Neural cell (in vitro differentiated cells): ENCODE results near the gene IL6R. TPM values are rescaled to one million over a fixed set of nuclear protein-coding genes. Genes with fewer than 3 reads are reported as not detected.

ENCODE experiments used
- H2AFZ ChIP-seq: fragments of 200-600, 300-800 bp; sonication (generic), shearing (Covaris generic); 2 replicates; pipeline ENCODE4 v1.6.0; 2014; ENCODE audit warnings: low read depth, mild to moderate bottlenecking, antibody characterized with exemption, low read length, moderate library complexity
- H3F3A ChIP-seq: fragments of 200-600 bp; shearing (Covaris generic); 2 replicates; pipeline ENCODE4 v1.6.1; 2016; ENCODE audit warnings: mild to moderate bottlenecking, moderate library complexity, mixed read lengths, antibody characterized with exemption, low read length; ENCODE audit not compliant: insufficient read depth, poor library complexity, severe bottlenecking
- H3K27ac ChIP-seq: fragments of 200-600, 300-800 bp; sonication (generic), shearing (Covaris generic); 2 replicates; pipeline ENCODE4 v1.5.1; 2014; ENCODE audit warnings: mild to moderate bottlenecking, low read length, moderate library complexity
- H3K27me3 ChIP-seq: fragments of 300-800, 200-600 bp; sonication (generic), shearing (Covaris generic); 2 replicates; pipeline ENCODE4 v1.6.0; 2014; ENCODE audit warnings: mild to moderate bottlenecking, low read depth, low read length, moderate library complexity; ENCODE audit not compliant: insufficient read depth
- H3K36me3 ChIP-seq: fragments of 300-800, 200-600 bp; sonication (generic), shearing (Covaris generic); 2 replicates; pipeline ENCODE4 v1.5.1; 2014; ENCODE audit warnings: mild to moderate bottlenecking, antibody characterized with exemption, low read length, moderate library complexity; ENCODE audit not compliant: insufficient read depth
- H3K4me2 ChIP-seq: fragments of 300-800, 200-600 bp; sonication (generic), shearing (Covaris generic); 2 replicates; pipeline ENCODE4 v1.6.0; 2014; ENCODE audit warnings: mild to moderate bottlenecking, low read length
- H3K4me3 ChIP-seq: fragments of 300-800, 200-600 bp; sonication (generic), shearing (Covaris generic); 2 replicates; pipeline ENCODE4 v1.5.1; 2014; ENCODE audit warnings: mild to moderate bottlenecking, low read length, moderate library complexity
- H3K79me2 ChIP-seq: fragments of 200-600 bp; shearing (Covaris generic); replicated peaks from 2 replicates; pipeline ENCODE4 v1.6.0; 2014; ENCODE audit warnings: mild to moderate bottlenecking, low read length, moderate library complexity; ENCODE audit not compliant: insufficient read depth
- H3K9ac ChIP-seq: fragments of 300-800, 200-600 bp; sonication (generic), shearing (Covaris generic); 2 replicates; pipeline ENCODE4 v1.6.1; 2016; ENCODE audit warnings: mild to moderate bottlenecking, low read length, mixed read lengths
- H3K9me2 ChIP-seq: fragments of 200-600 bp; shearing (Covaris generic); 2 replicates; pipeline ENCODE4 v1.6.1; 2016; ENCODE audit warnings: mild to moderate bottlenecking, low read length, mixed read lengths; ENCODE audit not compliant: insufficient read depth
- H3K9me3 ChIP-seq: fragments of 200-600, 300-800 bp; sonication (generic), shearing (Covaris generic); 2 replicates; pipeline ENCODE4 v1.6.1; 2016; ENCODE audit warnings: mild to moderate bottlenecking, mixed run types, low read length, moderate library complexity, mixed read lengths
- H4K20me1 ChIP-seq: fragments of 200-600 bp; shearing (Covaris generic); 2 replicates; pipeline ENCODE4 v1.6.1; 2016; ENCODE audit warnings: mild to moderate bottlenecking, mixed run types; ENCODE audit not compliant: insufficient read depth
- CTCF ChIP-seq: fragments of 450-650 bp; IDR thresholded peaks from 2 replicates; pipeline ENCODE4 v1.5.1; 2014; ENCODE audit warnings: antibody characterized with exemption, mild to moderate bottlenecking, moderate library complexity; ENCODE audit not compliant: poor library complexity, severe bottlenecking
- EP300 ChIP-seq: fragments of 450-650 bp; conservative IDR thresholded peaks from 2 replicates; pipeline ENCODE4 v1.6.1; 2014; ENCODE audit warnings: antibody characterized with exemption, mild to moderate bottlenecking, moderate library complexity; ENCODE audit not compliant: poor library complexity, severe bottlenecking
- EZH2 ChIP-seq: fragments of 200-600, 300-800 bp; shearing (Covaris generic), sonication (generic); IDR thresholded peaks from 2 replicates; pipeline ENCODE4 v1.6.1; 2014; ENCODE audit warnings: antibody characterized with exemption, low read length, borderline replicate concordance, mild to moderate bottlenecking; ENCODE audit not compliant: insufficient read depth, poor library complexity, severe bottlenecking
- MXI1 ChIP-seq: fragments of 450-650 bp; conservative IDR thresholded peaks from 2 replicates; pipeline ENCODE4 v1.6.1; 2014; ENCODE audit warnings: antibody characterized with exemption, mild to moderate bottlenecking; ENCODE audit not compliant: poor library complexity, severe bottlenecking
- POLR2AphosphoS5 ChIP-seq: IDR thresholded peaks from 2 replicates; pipeline ENCODE4 v1.6.1; 2012
- RAD21 ChIP-seq: fragments of 450-650 bp; conservative IDR thresholded peaks from 2 replicates; pipeline ENCODE4 v1.6.1; 2014; ENCODE audit warnings: antibody characterized with exemption, mild to moderate bottlenecking, moderate library complexity
- REST ChIP-seq: IDR thresholded peaks from 2 replicates; pipeline ENCODE4 v1.6.1; 2012; ENCODE audit warnings: borderline replicate concordance
- SMC3 ChIP-seq: fragments of 450-650 bp; conservative IDR thresholded peaks from 2 replicates; pipeline ENCODE4 v1.6.1; 2014; ENCODE audit warnings: antibody characterized with exemption, mild to moderate bottlenecking, moderate library complexity; ENCODE audit not compliant: poor library complexity
- TAF1 ChIP-seq: IDR thresholded peaks from 2 replicates; pipeline ENCODE4 v1.6.1; 2012; ENCODE audit warnings: low read depth
- polyA plus RNA-seq: library from polyadenylated mRNA; depleted of rRNA; stranded (reverse); fragments of >200 nt; gene quantifications from 2 replicates; pipeline ENCODE4 v1.2.3, GENCODE V29; 2014

IL6R gene
- polyA plus RNA-seq, 1 donor from 2014 or later = not detected

GRCh38 chr1:154453574-154454352 lies 48.6 kb downstream of the IL6R start:
- no peak overlapping the region for H3K4me3 ChIP-seq
- no peaks in the 10 kb centered on the region for H3F3A ChIP-seq
- no peak overlapping the region for H3K4me2 ChIP-seq
- H2AFZ ChIP-seq = no peak overlapping the region
- TF ChIP-seq EP300 (no peak), MXI1 (no peak), SMC3 (no peak), EZH2 (no peak), REST (no peak), TAF1 (no peak), POLR2AphosphoS5 (no peak), RAD21 (no peak), CTCF (no peak)
- no peaks in the 10 kb centered on the region for H4K20me1 ChIP-seq
- H3K79me2 ChIP-seq = no peaks in the 10 kb centered on the region
- H3K9me2 ChIP-seq = no peaks in the 10 kb centered on the region
- H3K9ac ChIP-seq = no peak overlapping the region
- no peaks in the 10 kb centered on the region for H3K36me3 ChIP-seq
- H3K9me3 ChIP-seq = no peaks in the 10 kb centered on the region
- H3K27ac ChIP-seq = no peak overlapping the region
- H3K27me3 ChIP-seq = no peaks in the 10 kb centered on the region

GRCh38 chr1:154454386-154455120 lies 49.4 kb downstream of the IL6R start:
- H3K27me3 ChIP-seq = no peaks in the 10 kb centered on the region
- no peak overlapping the region for H3K4me2 ChIP-seq
- no peaks in the 10 kb centered on the region for H3F3A ChIP-seq
- H3K9me2 ChIP-seq = no peaks in the 10 kb centered on the region
- H4K20me1 ChIP-seq = no peaks in the 10 kb centered on the region
- no peak overlapping the region for H3K4me3 ChIP-seq
- H3K79me2 ChIP-seq = no peaks in the 10 kb centered on the region
- H3K9me3 ChIP-seq = no peaks in the 10 kb centered on the region
- H3K36me3 ChIP-seq = no peaks in the 10 kb centered on the region
- no peak for TF ChIP-seq MXI1
- TF ChIP-seq RAD21 = no peak
- TF ChIP-seq EP300 = no peak
- TF ChIP-seq POLR2AphosphoS5 = no peak
- no peak for TF ChIP-seq REST
- no peak for TF ChIP-seq TAF1
- no peak for TF ChIP-seq SMC3
- TF ChIP-seq CTCF = no peak
- TF ChIP-seq EZH2 = no peak
- no peak overlapping the region for H3K9ac ChIP-seq
- no peak overlapping the region for H2AFZ ChIP-seq
- no peak overlapping the region for H3K27ac ChIP-seq
